GM12891 (cell line): ENCODE measurements around the gene ZER1.

Source experiments
- POLR2A ChIP-seq: IDR thresholded peaks from 2 replicates; pipeline ENCODE4 v1.6.1; 2011; ENCODE audit warnings: low read depth, low read length, control low read depth
- POLR2AphosphoS5 ChIP-seq: IDR thresholded peaks from 2 replicates; pipeline ENCODE4 v1.6.1; 2011; ENCODE audit warnings: low read depth, low read length, control low read depth
- SPI1 ChIP-seq: IDR thresholded peaks from 2 replicates; pipeline ENCODE4 v1.6.1; 2011; ENCODE audit warnings: low read depth, low read length, control low read depth
- TAF1 ChIP-seq: IDR thresholded peaks from 2 replicates; pipeline ENCODE4 v1.6.1; 2011; ENCODE audit warnings: low read depth, low read length, control low read depth

DNA sequence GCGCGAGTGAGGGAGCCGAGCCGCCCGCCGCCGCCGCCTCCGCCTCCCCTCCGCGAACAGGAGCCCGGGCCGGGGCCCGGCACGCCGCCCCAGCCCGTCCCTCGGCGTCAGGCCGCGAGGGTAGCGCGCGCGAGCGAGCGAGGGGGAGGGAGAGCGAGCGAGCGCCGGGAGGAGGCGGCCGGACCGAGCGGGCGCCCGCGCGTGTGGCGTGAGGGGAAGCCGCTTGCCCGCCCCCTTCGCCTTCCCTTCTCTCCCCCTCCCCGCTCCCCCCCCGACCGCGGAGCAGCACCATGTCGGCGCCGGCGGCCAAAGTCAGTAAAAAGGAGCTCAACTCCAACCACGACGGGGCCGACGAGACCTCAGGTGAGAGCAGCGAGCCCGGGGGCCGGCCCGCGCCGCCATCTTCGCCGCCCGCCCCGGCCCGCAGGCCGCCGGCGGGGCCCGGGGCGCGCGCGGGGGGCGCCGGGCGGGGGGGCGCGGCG is 82.4 kb downstream of the ZER1 start:
- TF ChIP-seq POLR2AphosphoS5, result no peak
- no peak for TF ChIP-seq POLR2A
- no peak for TF ChIP-seq TAF1
- TF ChIP-seq SPI1, result no peak
